Esophagus squamous epithelium (tissue), 5 donors: ENCODE results near the gene FAM228A. TPM values are rescaled to one million over a fixed set of nuclear protein-coding genes. Genes with fewer than 3 reads are reported as not detected.

ENCODE experiments used
- DNase-seq: peaks from one replicate; lab custom pipeline; 2025; lab: John Stamatoyannopoulos, UW
- H3K27ac ChIP-seq, 4 donors: fragments of 200-600 bp; sonication (generic); one replicate each; pipeline ENCODE4 v1.5.1; 2016 to 2019; ENCODE audit warnings: mild to moderate bottlenecking in 1 of 4
- H3K27me3 ChIP-seq, 4 donors: fragments of 200-600 bp; sonication (generic); 1 replicate in 3 of 4; 2 replicates in 1 of 4; pipeline versions ENCODE4 v1.5.1 to v1.6.0; 2017 to 2021; ENCODE audit warnings: antibody characterized with exemption in 1 of 4
- H3K36me3 ChIP-seq, 3 donors: fragments of 200-600 bp; sonication (generic); one replicate each; pipeline ENCODE4 v1.5.1; 2016 to 2019
- H3K4me1 ChIP-seq, 3 donors: fragments of 200-600 bp; sonication (generic); one replicate each; pipeline ENCODE4 v1.5.1; 2017 to 2019
- H3K4me3 ChIP-seq, 4 donors: fragments of 200-600 bp; sonication (generic); 1 replicate in 3 of 4; 2 replicates in 1 of 4; pipeline ENCODE4 v1.5.1; 2016 to 2019; ENCODE audit warnings: mild to moderate bottlenecking in 2 of 4, moderate library complexity in 1 of 4
- H3K9me3 ChIP-seq, 3 donors: fragments of 200-600 bp; sonication (generic); one replicate each; pipeline ENCODE4 v1.5.1; 2016 to 2019
- POLR2A ChIP-seq, 4 donors: fragments of 450-650 bp; IDR thresholded peaks; one replicate each; pipeline ENCODE4 v1.6.1; 2017; ENCODE audit warnings: antibody characterized with exemption in 4 of 4, mild to moderate bottlenecking in 4 of 4, moderate library complexity in 3 of 4
- WGBS, 2 donors: methylation state at CpG; one replicate each; pipeline ENCODE4 v1.1.5; 2018; 5-methylcytosine and 5-hydroxymethylcytosine counted together
- intact Hi-C: fragments of 100-400 bp; cut with DNase I; formaldehyde crosslinking; loops from one replicate; pipeline ENCODE4 v1.15.0; 2022
- total RNA-seq, 4 donors: library from RNA; depleted of rRNA; stranded (reverse); fragments of >200 nt; gene quantifications; one replicate each; pipeline ENCODE4 v1.1.0, GENCODE V29; 2016
- TF ChIP-seq, protein P1 (sequence below), 6 experiments: fragments of 450-650 bp in 4 of 6; fragments of 200-600 bp in 2 of 6; sonication (generic) in 2 of 6; IDR thresholded peaks; one replicate each; pipeline ENCODE4 v1.5.1; 2016 to 2019; ENCODE audit warnings: antibody characterized with exemption in 6 of 6, mild to moderate bottlenecking in 4 of 6, moderate library complexity in 4 of 6
- donor health status: DM: yes; HTN: yes; CAD: no.

Gene FAM228A
- total RNA-seq, 4 donors from 2014 or later = 0.19 TPM; not detected in 2

DNA sequence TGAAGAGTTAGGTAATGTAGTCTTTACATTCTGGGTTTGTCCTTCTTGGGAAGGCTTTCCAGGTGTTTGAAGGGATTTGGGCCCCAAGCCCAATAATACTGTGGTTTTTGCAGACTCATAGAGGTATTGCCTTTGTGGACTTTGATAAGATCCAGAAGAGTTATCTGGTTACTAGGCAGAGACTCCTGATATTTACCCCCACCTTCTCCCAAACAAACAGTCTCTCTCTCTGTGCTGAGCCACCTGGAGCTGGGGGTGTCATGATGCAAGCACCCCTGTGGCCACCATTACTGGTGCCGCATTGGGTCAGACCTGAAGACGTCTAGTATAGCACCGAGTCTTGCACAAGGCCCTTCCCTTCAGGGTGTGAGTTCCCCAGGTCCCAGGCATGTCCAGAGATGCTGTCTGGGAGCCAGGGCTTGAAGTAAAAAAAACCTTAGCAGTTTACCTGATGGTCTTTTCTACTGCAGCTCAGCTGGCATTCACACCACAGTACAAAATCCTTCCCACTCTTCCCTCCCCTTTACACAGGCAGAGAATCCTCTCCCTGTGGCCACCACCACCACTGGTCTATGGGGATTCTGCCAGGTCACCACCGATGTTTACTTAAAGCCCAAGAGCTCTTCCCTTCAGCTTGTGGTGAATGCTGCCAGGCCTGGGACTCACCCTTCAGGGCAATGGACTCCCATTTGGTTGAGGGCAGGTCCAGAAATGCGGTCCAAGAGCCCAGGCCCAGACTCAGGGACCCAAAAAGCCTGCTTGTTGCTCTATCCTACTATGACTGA, 22.2 kb upstream of the FAM228A start:
- Histone ChIP-seq H3K4me1 (no peaks in the 10 kb centered on the region), H3K9me3 (peaks cover 0 to 7% (median 0%) of the 10 kb centered on the region in 3 donors), H3K4me3 (no peak overlapping the region), H3K36me3 (peaks cover 0 to 39% (median 0%) of the 10 kb centered on the region in 3 donors), H3K27me3 (no peaks in the 10 kb centered on the region), H3K27ac (no peak overlapping the region)
- WGBS, 2 donors = 100% methylated on average over 2 of the region's 5 CpGs; no CpG with 5 or more reads in 1 of the 2 donors
- intact Hi-C loops = no loop called here
- DNase-seq = no peak
- TF ChIP-seq, protein P1, sequence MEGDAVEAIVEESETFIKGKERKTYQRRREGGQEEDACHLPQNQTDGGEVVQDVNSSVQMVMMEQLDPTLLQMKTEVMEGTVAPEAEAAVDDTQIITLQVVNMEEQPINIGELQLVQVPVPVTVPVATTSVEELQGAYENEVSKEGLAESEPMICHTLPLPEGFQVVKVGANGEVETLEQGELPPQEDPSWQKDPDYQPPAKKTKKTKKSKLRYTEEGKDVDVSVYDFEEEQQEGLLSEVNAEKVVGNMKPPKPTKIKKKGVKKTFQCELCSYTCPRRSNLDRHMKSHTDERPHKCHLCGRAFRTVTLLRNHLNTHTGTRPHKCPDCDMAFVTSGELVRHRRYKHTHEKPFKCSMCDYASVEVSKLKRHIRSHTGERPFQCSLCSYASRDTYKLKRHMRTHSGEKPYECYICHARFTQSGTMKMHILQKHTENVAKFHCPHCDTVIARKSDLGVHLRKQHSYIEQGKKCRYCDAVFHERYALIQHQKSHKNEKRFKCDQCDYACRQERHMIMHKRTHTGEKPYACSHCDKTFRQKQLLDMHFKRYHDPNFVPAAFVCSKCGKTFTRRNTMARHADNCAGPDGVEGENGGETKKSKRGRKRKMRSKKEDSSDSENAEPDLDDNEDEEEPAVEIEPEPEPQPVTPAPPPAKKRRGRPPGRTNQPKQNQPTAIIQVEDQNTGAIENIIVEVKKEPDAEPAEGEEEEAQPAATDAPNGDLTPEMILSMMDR (IDR thresholded peaks at IDR 0.05) = no peak
- TF ChIP-seq POLR2A (IDR thresholded peaks at IDR 0.05) = no peak

DNA sequence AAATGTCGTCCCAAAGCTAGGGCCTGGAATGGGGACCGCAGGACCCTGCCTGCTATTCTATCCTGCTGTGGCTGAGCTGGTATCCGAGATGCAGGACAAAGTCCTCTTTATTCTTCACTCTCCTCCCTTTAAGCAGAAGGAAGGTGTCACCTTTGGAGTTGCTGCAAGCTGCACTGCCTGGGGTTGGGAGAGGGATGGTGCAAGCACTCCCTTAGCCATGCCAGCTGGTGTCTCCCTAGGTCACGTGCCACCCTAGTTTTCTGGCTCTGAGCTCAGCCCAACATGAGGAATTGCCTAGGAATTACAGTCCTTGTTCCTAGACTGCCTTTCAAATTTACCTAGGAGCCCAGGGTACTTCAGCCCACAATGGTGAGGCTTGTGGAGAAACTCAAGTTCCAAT, 21.4 kb upstream of the FAM228A start:
- no peaks in the 10 kb centered on the region for H3K4me1 ChIP-seq
- H3K27ac ChIP-seq = no peak overlapping the region
- intact Hi-C loops = no loop called here
- no peak overlapping the region for H3K4me3 ChIP-seq
- no peaks in the 10 kb centered on the region for H3K27me3 ChIP-seq
- peaks cover 0 to 30% (median 0%) of the 10 kb centered on the region in 3 donors for H3K36me3 ChIP-seq
- H3K9me3 ChIP-seq = no peaks in the 10 kb centered on the region
- no peak for TF ChIP-seq POLR2A (IDR thresholded peaks at IDR 0.05)
- TF ChIP-seq, protein P1 (IDR thresholded peaks at IDR 0.05) = no peak
- 86 to 97% methylated on average over 4 of the region's 4 CpGs for WGBS, 2 donors
- no peak for DNase-seq

DNA sequence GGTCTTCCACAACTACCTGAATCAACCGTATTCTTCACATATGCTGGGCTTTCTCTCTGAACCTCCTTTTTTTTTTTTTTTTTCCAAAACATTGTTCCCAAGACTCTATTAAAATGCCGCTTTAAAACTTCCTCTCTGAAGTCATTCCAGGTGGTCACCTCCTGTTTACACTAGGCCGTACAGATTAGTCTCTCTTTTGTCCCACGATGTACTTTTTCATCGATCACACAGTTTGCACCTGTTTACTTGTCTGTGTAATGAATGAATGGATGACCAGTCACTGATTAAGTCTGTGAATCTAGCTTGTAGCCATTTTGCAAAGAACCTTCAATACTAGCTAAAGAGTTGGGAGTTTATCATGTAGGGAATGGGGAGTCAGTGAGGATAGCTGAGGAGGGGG, 16.7 kb upstream of the FAM228A start:
- TF ChIP-seq, protein P1 (IDR thresholded peaks at IDR 0.05) = no peak
- TF ChIP-seq POLR2A (IDR thresholded peaks at IDR 0.05) = no peak
- intact Hi-C loops = no loop called here
- H3K27me3 ChIP-seq = no peaks in the 10 kb centered on the region
- 87 to 89% methylated on average over 5 of the region's 5 CpGs for WGBS, 2 donors
- H3K4me1 ChIP-seq = no peaks in the 10 kb centered on the region
- no peak overlapping the region for H3K4me3 ChIP-seq
- peaks cover 0 to 16% (median 0%) of the 10 kb centered on the region in 3 donors for H3K36me3 ChIP-seq
- H3K9me3 ChIP-seq = no peaks in the 10 kb centered on the region
- no peak for DNase-seq
- no peak overlapping the region for H3K27ac ChIP-seq

DNA sequence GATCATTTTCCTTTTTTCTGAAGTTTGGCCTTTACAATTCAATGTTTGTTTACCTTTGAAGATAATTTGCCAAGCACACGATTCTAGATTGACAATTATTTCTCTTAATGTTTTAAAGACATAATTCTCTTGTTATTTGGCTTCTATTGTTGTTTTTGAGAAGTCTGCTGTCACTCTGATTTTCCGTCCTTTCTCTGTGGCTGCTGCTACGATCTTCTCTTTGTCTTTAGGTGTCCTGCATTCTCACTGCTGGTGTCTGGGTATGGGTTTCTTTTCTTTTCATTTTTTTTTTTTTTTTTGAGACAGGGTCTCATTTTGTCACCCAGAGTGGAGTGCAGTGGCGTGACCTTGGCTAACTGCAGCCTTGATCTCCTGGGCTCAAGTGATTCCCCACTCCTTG, 15.1 kb upstream of the FAM228A start:
- no peak for DNase-seq
- no peaks in the 10 kb centered on the region for H3K4me1 ChIP-seq
- intact Hi-C loops = no loop called here
- 83 to 84% methylated on average over 4 of the region's 4 CpGs for WGBS, 2 donors
- H3K9me3 ChIP-seq = no peaks in the 10 kb centered on the region
- H3K36me3 ChIP-seq = peaks cover 0 to 12% (median 0%) of the 10 kb centered on the region in 3 donors
- H3K27me3 ChIP-seq = peaks cover 0 to 2% (median 0%) of the 10 kb centered on the region in 4 donors
- H3K27ac ChIP-seq = no peak overlapping the region
- TF ChIP-seq POLR2A (IDR thresholded peaks at IDR 0.05) = no peak
- TF ChIP-seq, protein P1 (IDR thresholded peaks at IDR 0.05) = no peak
- H3K4me3 ChIP-seq = no peak overlapping the region

DNA sequence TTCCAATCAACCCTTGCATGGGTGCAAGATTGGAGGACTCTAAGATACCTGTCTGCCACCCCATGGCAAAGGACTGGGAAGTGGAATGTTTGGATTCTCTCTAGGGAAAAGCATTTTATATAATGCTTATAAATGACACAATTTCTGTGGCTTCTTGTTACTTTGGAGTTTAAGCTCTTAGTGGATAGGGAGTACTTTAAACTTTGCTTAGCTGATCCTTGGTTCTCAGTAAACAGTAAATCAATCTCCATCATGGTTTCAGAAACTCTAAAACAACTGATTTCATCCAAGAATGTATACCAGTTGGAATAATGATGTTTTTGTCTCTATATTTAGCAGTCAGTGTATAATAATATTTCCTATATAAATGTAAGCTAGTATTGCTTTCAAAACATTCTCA, 14.1 kb upstream of the FAM228A start:
- TF ChIP-seq, protein P1 (IDR thresholded peaks at IDR 0.05) = no peak
- no peak for TF ChIP-seq POLR2A (IDR thresholded peaks at IDR 0.05)
- no peaks in the 10 kb centered on the region for H3K9me3 ChIP-seq
- intact Hi-C loops = no loop called here
- no peak overlapping the region for H3K4me3 ChIP-seq
- DNase-seq = no peak
- H3K27ac ChIP-seq = no peak overlapping the region
- no peaks in the 10 kb centered on the region for H3K4me1 ChIP-seq
- H3K36me3 ChIP-seq = peaks cover 0 to 12% (median 0%) of the 10 kb centered on the region in 3 donors
- H3K27me3 ChIP-seq = peaks cover 0 to 9% (median 0%) of the 10 kb centered on the region in 4 donors
